HEK293 (cell line): ENCODE results near the gene IGFBP2.

Experiments
- GFI1B ChIP-seq: fragments of 450-650 bp; formaldehyde crosslinking; IDR thresholded peaks from 2 replicates; pipeline ENCODE4 v1.5.1; 2016; ENCODE audit warnings: missing biosample characterization, missing genetic modification characterization
- HOXC10 ChIP-seq: sonication (generic); formaldehyde crosslinking; IDR thresholded peaks from 2 replicates; pipeline ENCODE4 v1.8.1; 2023; ENCODE audit warnings: mild to moderate bottlenecking, missing genetic modification reagents
- PATZ1 ChIP-seq: fragments of 450-650 bp; formaldehyde crosslinking; IDR thresholded peaks from 2 replicates; pipeline ENCODE4 v1.5.1; 2016; ENCODE audit warnings: missing biosample characterization, missing genetic modification characterization
- PRDM10 ChIP-seq: fragments of 450-650 bp; formaldehyde crosslinking; IDR thresholded peaks from 2 replicates; pipeline ENCODE4 v1.5.1; 2016; ENCODE audit warnings: missing biosample characterization, missing genetic modification characterization
- REPIN1 ChIP-seq: fragments of 450-650 bp; formaldehyde crosslinking; IDR thresholded peaks from 2 replicates; pipeline ENCODE4 v1.5.1; 2017; ENCODE audit warnings: missing biosample characterization, missing genetic modification characterization, low read depth
- TRIM28 ChIP-seq: IDR thresholded peaks from 2 replicates; pipeline ENCODE4 v1.6.1; 2011; ENCODE audit warnings: low read length, control low read depth, borderline replicate concordance
- ZBTB17 ChIP-seq: fragments of 450-650 bp; formaldehyde crosslinking; IDR thresholded peaks from 2 replicates; pipeline ENCODE4 v1.5.1; 2016; ENCODE audit warnings: missing biosample characterization, missing genetic modification characterization
- ZFHX2 ChIP-seq: fragments of 450-650 bp; formaldehyde crosslinking; conservative IDR thresholded peaks from 2 replicates; pipeline ENCODE4 v1.5.1; 2016; ENCODE audit warnings: missing biosample characterization, missing genetic modification characterization
- ZNF112 ChIP-seq: fragments of 450-650 bp; formaldehyde crosslinking; IDR thresholded peaks from 2 replicates; pipeline ENCODE4 v1.5.0; 2017; ENCODE audit warnings: missing biosample characterization, missing genetic modification characterization
- ZNF133 ChIP-seq: fragments of 450-650 bp; formaldehyde crosslinking; IDR thresholded peaks from 2 replicates; pipeline ENCODE4 v1.5.1; 2016; ENCODE audit warnings: missing biosample characterization, missing genetic modification characterization
- ZNF146 ChIP-seq: fragments of 450-650 bp; formaldehyde crosslinking; IDR thresholded peaks from 2 replicates; pipeline ENCODE4 v1.5.1; 2016; ENCODE audit warnings: missing biosample characterization, missing genetic modification characterization
- ZNF155 ChIP-seq: fragments of 450-650 bp; formaldehyde crosslinking; IDR thresholded peaks from 2 replicates; pipeline ENCODE4 v1.5.1; 2016; ENCODE audit warnings: missing biosample characterization, missing genetic modification characterization
- ZNF174 ChIP-seq: fragments of 450-650 bp; formaldehyde crosslinking; IDR thresholded peaks from 2 replicates; pipeline ENCODE4 v1.5.0; 2017; ENCODE audit warnings: missing biosample characterization, mild to moderate bottlenecking, missing genetic modification characterization
- ZNF211 ChIP-seq: fragments of 450-650 bp; formaldehyde crosslinking; IDR thresholded peaks from 2 replicates; pipeline ENCODE4 v1.5.1; 2016; ENCODE audit warnings: low read depth, missing biosample characterization, missing genetic modification characterization
- ZNF280D ChIP-seq: fragments of 450-650 bp; formaldehyde crosslinking; IDR thresholded peaks from 2 replicates; pipeline ENCODE4 v1.5.1; 2016; ENCODE audit warnings: missing biosample characterization, missing genetic modification characterization
- ZNF324 ChIP-seq: fragments of 450-650 bp; formaldehyde crosslinking; IDR thresholded peaks from 2 replicates; pipeline ENCODE4 v1.5.1; 2016; ENCODE audit warnings: missing biosample characterization, missing genetic modification characterization
- ZNF350 ChIP-seq: fragments of 450-650 bp; formaldehyde crosslinking; IDR thresholded peaks from 2 replicates; pipeline ENCODE4 v1.5.0; 2017; ENCODE audit warnings: missing biosample characterization, mild to moderate bottlenecking, missing genetic modification characterization
- ZNF391 ChIP-seq: fragments of 450-650 bp; formaldehyde crosslinking; IDR thresholded peaks from 2 replicates; pipeline ENCODE4 v1.5.1; 2016; ENCODE audit warnings: low read depth, missing biosample characterization, missing genetic modification characterization, borderline replicate concordance
- ZNF549 ChIP-seq: fragments of 450-650 bp; IDR thresholded peaks from 2 replicates; pipeline ENCODE4 v1.5.1; 2018; ENCODE audit warnings: missing biosample characterization, missing genetic modification characterization, mild to moderate bottlenecking, inconsistent platforms, moderate library complexity
- ZNF555 ChIP-seq: fragments of 450-650 bp; formaldehyde crosslinking; conservative IDR thresholded peaks from 2 replicates; pipeline ENCODE4 v1.5.1; 2017; ENCODE audit warnings: missing biosample characterization, mild to moderate bottlenecking, missing genetic modification characterization, inconsistent platforms
- ZNF600 ChIP-seq: fragments of 450-650 bp; formaldehyde crosslinking; IDR thresholded peaks from 2 replicates; pipeline ENCODE4 v1.5.1; 2016; ENCODE audit warnings: missing biosample characterization, missing genetic modification characterization
- ZNF776 ChIP-seq: fragments of 450-650 bp; formaldehyde crosslinking; IDR thresholded peaks from 2 replicates; pipeline ENCODE4 v1.5.0; 2017; ENCODE audit warnings: missing biosample characterization, missing genetic modification characterization, borderline replicate concordance
- ZSCAN4 ChIP-seq: fragments of 450-650 bp; formaldehyde crosslinking; IDR thresholded peaks from 2 replicates; pipeline ENCODE4 v1.5.1; 2017; ENCODE audit warnings: missing biosample characterization, missing genetic modification characterization
- TF ChIP-seq, protein P1 (sequence below): fragments of 450-650 bp; formaldehyde crosslinking; IDR thresholded peaks from 2 replicates; pipeline ENCODE4 v1.5.1; 2017; ENCODE audit warnings: missing biosample characterization, mild to moderate bottlenecking, missing genetic modification characterization, moderate library complexity
- TF ChIP-seq, protein P2 (sequence below): fragments of 450-650 bp; IDR thresholded peaks from 2 replicates; pipeline ENCODE4 v1.5.1; 2018; ENCODE audit warnings: missing biosample characterization, missing genetic modification characterization
- TF ChIP-seq, protein P3 (sequence below): fragments of 450-650 bp; formaldehyde crosslinking; IDR thresholded peaks from 2 replicates; pipeline ENCODE4 v1.5.1; 2016; ENCODE audit warnings: missing biosample characterization, missing genetic modification characterization

IGFBP2 gene

GRCh38 chr2:216694082-216694825, 61.0 kb downstream of the IGFBP2 start (continued):
- TF ChIP-seq ZNF133 (tag by site-specific recombination) (no peak), ZNF391 (tag by site-specific recombination) (no peak), ZNF280D (tag by site-specific recombination) (no peak), REPIN1 (no peak), PRDM10 (tag by site-specific recombination) (no peak), ZNF555 (tag by site-specific recombination) (no peak), ZNF776 (tag by site-specific recombination) (no peak), ZNF211 (tag by site-specific recombination) (no peak), ZNF324 (tag by site-specific recombination) (no peak), ZNF600 (tag by site-specific recombination) (peak; percentile 68), TRIM28 (no peak), ZBTB17 (tag by site-specific recombination) (peak; percentile 80), ZNF146 (tag by site-specific recombination) (no peak), ZNF174 (no peak), ZNF549 (tag by site-specific recombination) (no peak), HOXC10 (CRISPR knock-in tag) (no peak), ZNF350 (tag by site-specific recombination) (no peak), GFI1B (tag by site-specific recombination) (no peak), ZFHX2 (peak; percentile 52), ZNF155 (no peak), PATZ1 (tag by site-specific recombination) (peak; percentile 77), ZSCAN4 (tag by site-specific recombination) (no peak), ZNF112 (no peak)
- TF ChIP-seq, protein P1, sequence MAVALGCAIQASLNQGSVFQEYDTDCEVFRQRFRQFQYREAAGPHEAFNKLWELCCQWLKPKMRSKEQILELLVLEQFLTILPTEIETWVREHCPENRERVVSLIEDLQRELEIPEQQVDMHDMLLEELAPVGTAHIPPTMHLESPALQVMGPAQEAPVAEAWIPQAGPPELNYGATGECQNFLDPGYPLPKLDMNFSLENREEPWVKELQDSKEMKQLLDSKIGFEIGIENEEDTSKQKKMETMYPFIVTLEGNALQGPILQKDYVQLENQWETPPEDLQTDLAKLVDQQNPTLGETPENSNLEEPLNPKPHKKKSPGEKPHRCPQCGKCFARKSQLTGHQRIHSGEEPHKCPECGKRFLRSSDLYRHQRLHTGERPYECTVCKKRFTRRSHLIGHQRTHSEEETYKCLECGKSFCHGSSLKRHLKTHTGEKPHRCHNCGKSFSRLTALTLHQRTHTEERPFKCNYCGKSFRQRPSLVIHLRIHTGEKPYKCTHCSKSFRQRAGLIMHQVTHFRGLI (tag by site-specific recombination) = no peak
- TF ChIP-seq, protein P2, sequence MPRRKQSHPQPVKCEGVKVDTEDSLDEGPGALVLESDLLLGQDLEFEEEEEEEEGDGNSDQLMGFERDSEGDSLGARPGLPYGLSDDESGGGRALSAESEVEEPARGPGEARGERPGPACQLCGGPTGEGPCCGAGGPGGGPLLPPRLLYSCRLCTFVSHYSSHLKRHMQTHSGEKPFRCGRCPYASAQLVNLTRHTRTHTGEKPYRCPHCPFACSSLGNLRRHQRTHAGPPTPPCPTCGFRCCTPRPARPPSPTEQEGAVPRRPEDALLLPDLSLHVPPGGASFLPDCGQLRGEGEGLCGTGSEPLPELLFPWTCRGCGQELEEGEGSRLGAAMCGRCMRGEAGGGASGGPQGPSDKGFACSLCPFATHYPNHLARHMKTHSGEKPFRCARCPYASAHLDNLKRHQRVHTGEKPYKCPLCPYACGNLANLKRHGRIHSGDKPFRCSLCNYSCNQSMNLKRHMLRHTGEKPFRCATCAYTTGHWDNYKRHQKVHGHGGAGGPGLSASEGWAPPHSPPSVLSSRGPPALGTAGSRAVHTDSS (tag by site-specific recombination) = no peak
- TF ChIP-seq, protein P3, sequence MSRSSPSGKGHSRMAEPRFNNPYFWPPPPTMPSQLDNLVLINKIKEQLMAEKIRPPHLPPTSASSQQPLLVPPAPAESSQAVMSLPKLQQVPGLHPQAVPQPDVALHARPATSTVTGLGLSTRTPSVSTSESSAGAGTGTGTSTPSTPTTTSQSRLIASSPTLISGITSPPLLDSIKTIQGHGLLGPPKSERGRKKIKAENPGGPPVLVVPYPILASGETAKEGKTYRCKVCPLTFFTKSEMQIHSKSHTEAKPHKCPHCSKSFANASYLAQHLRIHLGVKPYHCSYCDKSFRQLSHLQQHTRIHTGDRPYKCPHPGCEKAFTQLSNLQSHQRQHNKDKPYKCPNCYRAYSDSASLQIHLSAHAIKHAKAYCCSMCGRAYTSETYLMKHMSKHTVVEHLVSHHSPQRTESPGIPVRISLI (tag by site-specific recombination) = no peak
